HG03064 (cell line): ENCODE data around the gene ITPRIP.
A peak's percentile ranks its signal among the peaks of the same experiment; 100 is the strongest.

ENCODE experiments used
- ATAC-seq: cut with Tn5 transposase; IDR thresholded peaks from one replicate; pipeline ENCODE4 v1.9.1; 2021; ENCODE audit warnings: low read depth; ENCODE audit not compliant: unreplicated experiment

Gene ITPRIP

GRCh38 chr10:104337985-104338735 is at the start of gene ITPRIP:
Gene ITPRIP (minus strand): TSS chr10:104338465. CDS start chr10:104316051, 22,414 bp downstream.
- ATAC-seq: peak; percentile 75

GRCh38 chr10:104387130-104387888 is 49.0 kb upstream of the ITPRIP start:
- ATAC-seq: no peak

GRCh38 chr10:104380336-104380735 is 42.1 kb upstream of the ITPRIP start:
- no peak for ATAC-seq

- no peak for ATAC-seq
These were observed 38.6 kb upstream of the ITPRIP start for GRCh38 chr10:104376784-104377300.

- no peak for ATAC-seq
These were observed 36.3 kb upstream of the ITPRIP start for GRCh38 chr10:104374591-104374990.

- no peak for ATAC-seq
These were observed 33.5 kb upstream of the ITPRIP start for GRCh38 chr10:104371753-104372152.

GRCh38 chr10:104368381-104368780 is 30.1 kb upstream of the ITPRIP start:
- ATAC-seq: no peak

GRCh38 chr10:104367904-104368303 is 29.6 kb upstream of the ITPRIP start:
- no peak for ATAC-seq

GRCh38 chr10:104359811-104360210 is 21.5 kb upstream of the ITPRIP start:
- no peak for ATAC-seq

GRCh38 chr10:104353325-104354048 is 15.2 kb upstream of the ITPRIP start, which contains the start of gene CFAP58:
Gene CFAP58 (plus strand): TSS chr10:104353833. CDS start chr10:104353898, 65 bp downstream.
- ATAC-seq: peak; percentile 53

- no peak for ATAC-seq
These were observed 13.7 kb upstream of the ITPRIP start for GRCh38 chr10:104351919-104352318.

GRCh38 chr10:104351061-104351702 is 12.9 kb upstream of the ITPRIP start:
- no peak for ATAC-seq

GRCh38 chr10:104350127-104350635 is 11.9 kb upstream of the ITPRIP start:
- peak; percentile 47 for ATAC-seq

GRCh38 chr10:104349623-104350126 is 11.4 kb upstream of the ITPRIP start:
- ATAC-seq: peak; percentile 40

- no peak for ATAC-seq
These were observed 10.3 kb upstream of the ITPRIP start for GRCh38 chr10:104348601-104349000.

GRCh38 chr10:104347295-104348045 is 9.2 kb upstream of the ITPRIP start:
- no peak for ATAC-seq

- no peak for ATAC-seq
These were observed 7.7 kb upstream of the ITPRIP start for GRCh38 chr10:104345941-104346340.

GRCh38 chr10:104345515-104345914 is 7.2 kb upstream of the ITPRIP start:
- ATAC-seq: no peak

GRCh38 chr10:104344219-104344618 is 6.0 kb upstream of the ITPRIP start:
- ATAC-seq: no peak
